GM23338 (cell line): Measurements from ENCODE around the gene INSL3. TPM values are rescaled to one million over a fixed set of nuclear protein-coding genes. Genes with fewer than 3 reads are reported as not detected.

Source experiments
- ATAC-seq: fragments of 200-7000 bp; cut with Tn5 transposase; 3 replicates; pipeline ENCODE4 v1.9.1; 2020
- DNase-seq: peaks from one replicate; pipeline ENCODE4 v3.0.0-alpha.2; 2015; ENCODE audit warnings: low spot score
- H2AFZ ChIP-seq: fragments of 200-600 bp; sonication (generic); 2 replicates; pipeline ENCODE4 v1.8.0; 2016; ENCODE audit warnings: antibody characterized with exemption, mild to moderate bottlenecking, moderate library complexity
- H3F3A ChIP-seq: fragments of 200-600 bp; sonication (generic); replicated peaks from 2 replicates; pipeline ENCODE4 v1.8.0; 2017; ENCODE audit warnings: antibody characterized with exemption, mixed run types, low read depth
- H3K27ac ChIP-seq: fragments of 200-600 bp; sonication (generic); 2 replicates; pipeline ENCODE4 v1.6.1; 2016; ENCODE audit warnings: low read depth
- H3K27me3 ChIP-seq: fragments of 200-600 bp; sonication (generic); 2 replicates; pipeline ENCODE4 v1.8.0; 2016; ENCODE audit warnings: mild to moderate bottlenecking, mixed run types, moderate library complexity; ENCODE audit not compliant: insufficient read depth
- H3K36me3 ChIP-seq: fragments of 200-600 bp; sonication (generic); 2 replicates; pipeline ENCODE4 v1.8.0; 2016; ENCODE audit warnings: mild to moderate bottlenecking; ENCODE audit not compliant: insufficient read depth
- H3K4me1 ChIP-seq: fragments of 200-600 bp; sonication (generic); 2 replicates; pipeline ENCODE4 v1.8.0; 2016; ENCODE audit warnings: mild to moderate bottlenecking, moderate library complexity; ENCODE audit not compliant: insufficient read depth
- H3K4me2 ChIP-seq: fragments of 200-600 bp; sonication (generic); 2 replicates; pipeline ENCODE4 v1.7.1; 2017; ENCODE audit warnings: mixed run types
- H3K4me3 ChIP-seq: fragments of 200-600 bp; sonication (generic); 2 replicates; pipeline ENCODE4 v1.6.1; 2016; ENCODE audit warnings: mixed run types
- H3K79me2 ChIP-seq: fragments of 200-600 bp; sonication (generic); replicated peaks from 2 replicates; pipeline ENCODE4 v1.8.0; 2017; ENCODE audit warnings: mild to moderate bottlenecking; ENCODE audit not compliant: insufficient read depth
- H3K9me2 ChIP-seq: fragments of 200-600 bp; sonication (generic); 2 replicates; pipeline ENCODE4 v1.8.0; 2017; ENCODE audit not compliant: insufficient read depth
- H4K20me1 ChIP-seq: fragments of 200-600 bp; sonication (generic); replicated peaks from 2 replicates; pipeline ENCODE4 v1.8.0; 2017; ENCODE audit warnings: mild to moderate bottlenecking; ENCODE audit not compliant: insufficient read depth
- H3K27ac Mint-ChIP-seq: 2 replicates; pipeline ENCODE4 v1.8.0; 2020; ENCODE audit warnings: inconsistent platforms, mild to moderate bottlenecking, moderate library complexity, mixed read lengths
- H3K27me3 Mint-ChIP-seq: 3 replicates; pipeline ENCODE4 v1.8.0; 2022; ENCODE audit warnings: low read depth, mild to moderate bottlenecking, moderate library complexity, mixed read lengths, inconsistent platforms; ENCODE audit not compliant: insufficient read depth, poor library complexity
- H3K36me3 Mint-ChIP-seq: 3 replicates; pipeline ENCODE4 v1.8.0; 2021; ENCODE audit warnings: low read depth, mild to moderate bottlenecking, inconsistent platforms, moderate library complexity, mixed read lengths
- H3K4me1 Mint-ChIP-seq: 3 replicates; pipeline ENCODE4 v1.8.0; 2020; ENCODE audit warnings: mild to moderate bottlenecking, inconsistent platforms, mixed read lengths
- H3K4me3 Mint-ChIP-seq: 3 replicates; pipeline ENCODE4 v1.8.0; 2021; ENCODE audit warnings: moderate library complexity, mild to moderate bottlenecking, inconsistent platforms, mixed read lengths
- H3K9me3 Mint-ChIP-seq: 3 replicates; pipeline ENCODE4 v1.8.0; 2020; ENCODE audit warnings: moderate library complexity, mild to moderate bottlenecking, inconsistent platforms, mixed read lengths
- CREB1 ChIP-seq: fragments of 250-450 bp; sonication (Bioruptor Pico); IDR thresholded peaks from 2 replicates; pipeline ENCODE4 v1.5.0; 2020; ENCODE audit warnings: low read depth, mild to moderate bottlenecking, moderate library complexity
- EZH2 ChIP-seq: fragments of 200-600 bp; sonication (generic); IDR thresholded peaks from one replicate; pipeline ENCODE4 v1.8.0; 2017; ENCODE audit warnings: antibody characterized with exemption, mild to moderate bottlenecking, low read depth; ENCODE audit not compliant: unreplicated experiment
- EZH2phosphoT487 ChIP-seq: fragments of 200-600 bp; sonication (generic); IDR thresholded peaks from one replicate; pipeline ENCODE4 v1.8.1; 2018; ENCODE audit warnings: antibody characterized with exemption; ENCODE audit not compliant: unreplicated experiment
- JUNB ChIP-seq: IDR thresholded peaks from one replicate; pipeline ENCODE4 v1.6.1; 2016; ENCODE audit warnings: antibody characterized with exemption; ENCODE audit not compliant: unreplicated experiment
- NANOG ChIP-seq: IDR thresholded peaks from 2 replicates; pipeline ENCODE4 v1.6.1; 2016; ENCODE audit warnings: antibody characterized with exemption, borderline replicate concordance
- POLR2AphosphoS5 ChIP-seq: IDR thresholded peaks from 2 replicates; pipeline ENCODE4 v1.6.1; 2016; ENCODE audit warnings: antibody characterized with exemption, low read depth
- STAT1 ChIP-seq: IDR thresholded peaks from one replicate; pipeline ENCODE4 v1.6.1; 2016; ENCODE audit warnings: antibody characterized with exemption; ENCODE audit not compliant: unreplicated experiment
- ZNF114 ChIP-seq: fragments of 250-450 bp; sonication (Bioruptor Pico); IDR thresholded peaks from 2 replicates; pipeline ENCODE4 v1.5.0; 2020; ENCODE audit warnings: mild to moderate bottlenecking, moderate library complexity
- ZNF331 ChIP-seq: fragments of 250-450 bp; sonication (Bioruptor Pico); IDR thresholded peaks from 2 replicates; pipeline ENCODE4 v1.5.0; 2020; ENCODE audit warnings: low read depth, mild to moderate bottlenecking, moderate library complexity
- polyA plus RNA-seq: library from polyadenylated mRNA; unstranded; fragments of >200 nt; fragmentation: Nextera tagmentation; extraction: Ambion mirVana; gene quantifications from 2 replicates; pipeline ENCODE4 v1.2.1, GENCODE V29; 2016
- total RNA-seq: library from RNA; depleted of rRNA; stranded (reverse); fragments of >200 nt; shearing (Covaris generic); gene quantifications from 2 replicates; pipeline ENCODE4 v1.2.3, GENCODE V29; 2014
- TF ChIP-seq, protein P1 (sequence below), 2 experiments: fragments of 200-600 bp in 1 of 2; sonication (generic) in 1 of 2; conservative IDR thresholded peaks; 2 replicates each; pipeline versions ENCODE4 v1.5.1 to v1.6.1; 2016 to 2017; ENCODE audit warnings: antibody characterized with exemption in 2 of 2, low read depth in 2 of 2, mild to moderate bottlenecking in 2 of 2, moderate library complexity in 1 of 2
- TF ChIP-seq, protein P2 (sequence below): IDR thresholded peaks from 2 replicates; pipeline ENCODE4 v1.6.1; 2016; ENCODE audit warnings: antibody characterized with exemption
- TF ChIP-seq, protein P3 (sequence below): IDR thresholded peaks from one replicate; pipeline ENCODE4 v1.6.1; 2018; ENCODE audit warnings: antibody characterized with exemption; ENCODE audit not compliant: unreplicated experiment
- TF ChIP-seq, protein P4 (sequence below): fragments of 250-450 bp; sonication (Bioruptor Pico); IDR thresholded peaks from 2 replicates; pipeline ENCODE4 v1.5.0; 2020; ENCODE audit warnings: mild to moderate bottlenecking, moderate library complexity

The INSL3 gene
- total and polyA plus RNA-seq, 2 experiments from 2014 or later, result 0.76 TPM; not detected in 1

DNA sequence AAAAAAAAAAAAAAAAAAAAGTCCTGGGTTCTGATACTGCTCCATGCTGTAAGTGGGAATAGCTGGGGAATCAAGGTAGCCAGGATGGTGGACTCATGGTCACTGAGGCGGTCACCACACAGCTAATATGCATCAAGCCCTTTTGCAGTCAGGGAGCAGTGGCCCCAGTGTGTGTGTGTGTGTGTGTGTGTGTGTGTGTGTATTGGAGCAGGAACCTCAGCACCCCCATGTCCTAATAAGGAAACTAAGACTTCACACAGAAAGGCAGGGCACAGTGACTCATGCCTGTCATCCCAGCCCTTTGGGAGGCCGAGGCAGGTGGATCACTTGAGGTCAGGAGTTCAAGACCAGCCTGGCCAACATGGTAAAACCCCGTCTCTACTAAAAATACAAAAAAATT lies 14.4 kb downstream of the INSL3 start:
- Mint-ChIP-seq H3K4me3 (no peak overlapping the region), H3K4me1 (no peaks in the 10 kb centered on the region), H3K27ac (no peak overlapping the region), H3K27me3 (peaks cover 4% of the 10 kb centered on the region), H3K9me3 (no peaks in the 10 kb centered on the region), H3K36me3 (no peaks in the 10 kb centered on the region)
- no peaks in the 10 kb centered on the region for H3K9me2 ChIP-seq
- H3K36me3 ChIP-seq, result no peaks in the 10 kb centered on the region
- no peaks in the 10 kb centered on the region for H3K79me2 ChIP-seq
- TF ChIP-seq EZH2 (no peak), NANOG (no peak), ZNF114 (CRISPR knock-in tag) (no peak), CREB1 (CRISPR knock-in tag) (no peak), ZNF331 (CRISPR knock-in tag) (no peak), POLR2AphosphoS5 (no peak), STAT1 (no peak), EZH2phosphoT487 (no peak), JUNB (no peak)
- TF ChIP-seq, protein P1, sequence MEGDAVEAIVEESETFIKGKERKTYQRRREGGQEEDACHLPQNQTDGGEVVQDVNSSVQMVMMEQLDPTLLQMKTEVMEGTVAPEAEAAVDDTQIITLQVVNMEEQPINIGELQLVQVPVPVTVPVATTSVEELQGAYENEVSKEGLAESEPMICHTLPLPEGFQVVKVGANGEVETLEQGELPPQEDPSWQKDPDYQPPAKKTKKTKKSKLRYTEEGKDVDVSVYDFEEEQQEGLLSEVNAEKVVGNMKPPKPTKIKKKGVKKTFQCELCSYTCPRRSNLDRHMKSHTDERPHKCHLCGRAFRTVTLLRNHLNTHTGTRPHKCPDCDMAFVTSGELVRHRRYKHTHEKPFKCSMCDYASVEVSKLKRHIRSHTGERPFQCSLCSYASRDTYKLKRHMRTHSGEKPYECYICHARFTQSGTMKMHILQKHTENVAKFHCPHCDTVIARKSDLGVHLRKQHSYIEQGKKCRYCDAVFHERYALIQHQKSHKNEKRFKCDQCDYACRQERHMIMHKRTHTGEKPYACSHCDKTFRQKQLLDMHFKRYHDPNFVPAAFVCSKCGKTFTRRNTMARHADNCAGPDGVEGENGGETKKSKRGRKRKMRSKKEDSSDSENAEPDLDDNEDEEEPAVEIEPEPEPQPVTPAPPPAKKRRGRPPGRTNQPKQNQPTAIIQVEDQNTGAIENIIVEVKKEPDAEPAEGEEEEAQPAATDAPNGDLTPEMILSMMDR (conservative IDR thresholded peaks at IDR 0.05; ENCODE audit: low read depth in 2 of 2), result no peak
- TF ChIP-seq, protein P2, sequence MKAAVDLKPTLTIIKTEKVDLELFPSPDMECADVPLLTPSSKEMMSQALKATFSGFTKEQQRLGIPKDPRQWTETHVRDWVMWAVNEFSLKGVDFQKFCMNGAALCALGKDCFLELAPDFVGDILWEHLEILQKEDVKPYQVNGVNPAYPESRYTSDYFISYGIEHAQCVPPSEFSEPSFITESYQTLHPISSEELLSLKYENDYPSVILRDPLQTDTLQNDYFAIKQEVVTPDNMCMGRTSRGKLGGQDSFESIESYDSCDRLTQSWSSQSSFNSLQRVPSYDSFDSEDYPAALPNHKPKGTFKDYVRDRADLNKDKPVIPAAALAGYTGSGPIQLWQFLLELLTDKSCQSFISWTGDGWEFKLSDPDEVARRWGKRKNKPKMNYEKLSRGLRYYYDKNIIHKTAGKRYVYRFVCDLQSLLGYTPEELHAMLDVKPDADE, result no peak
- TF ChIP-seq, protein P3, sequence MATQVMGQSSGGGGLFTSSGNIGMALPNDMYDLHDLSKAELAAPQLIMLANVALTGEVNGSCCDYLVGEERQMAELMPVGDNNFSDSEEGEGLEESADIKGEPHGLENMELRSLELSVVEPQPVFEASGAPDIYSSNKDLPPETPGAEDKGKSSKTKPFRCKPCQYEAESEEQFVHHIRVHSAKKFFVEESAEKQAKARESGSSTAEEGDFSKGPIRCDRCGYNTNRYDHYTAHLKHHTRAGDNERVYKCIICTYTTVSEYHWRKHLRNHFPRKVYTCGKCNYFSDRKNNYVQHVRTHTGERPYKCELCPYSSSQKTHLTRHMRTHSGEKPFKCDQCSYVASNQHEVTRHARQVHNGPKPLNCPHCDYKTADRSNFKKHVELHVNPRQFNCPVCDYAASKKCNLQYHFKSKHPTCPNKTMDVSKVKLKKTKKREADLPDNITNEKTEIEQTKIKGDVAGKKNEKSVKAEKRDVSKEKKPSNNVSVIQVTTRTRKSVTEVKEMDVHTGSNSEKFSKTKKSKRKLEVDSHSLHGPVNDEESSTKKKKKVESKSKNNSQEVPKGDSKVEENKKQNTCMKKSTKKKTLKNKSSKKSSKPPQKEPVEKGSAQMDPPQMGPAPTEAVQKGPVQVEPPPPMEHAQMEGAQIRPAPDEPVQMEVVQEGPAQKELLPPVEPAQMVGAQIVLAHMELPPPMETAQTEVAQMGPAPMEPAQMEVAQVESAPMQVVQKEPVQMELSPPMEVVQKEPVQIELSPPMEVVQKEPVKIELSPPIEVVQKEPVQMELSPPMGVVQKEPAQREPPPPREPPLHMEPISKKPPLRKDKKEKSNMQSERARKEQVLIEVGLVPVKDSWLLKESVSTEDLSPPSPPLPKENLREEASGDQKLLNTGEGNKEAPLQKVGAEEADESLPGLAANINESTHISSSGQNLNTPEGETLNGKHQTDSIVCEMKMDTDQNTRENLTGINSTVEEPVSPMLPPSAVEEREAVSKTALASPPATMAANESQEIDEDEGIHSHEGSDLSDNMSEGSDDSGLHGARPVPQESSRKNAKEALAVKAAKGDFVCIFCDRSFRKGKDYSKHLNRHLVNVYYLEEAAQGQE, result no peak
- TF ChIP-seq, protein P4, sequence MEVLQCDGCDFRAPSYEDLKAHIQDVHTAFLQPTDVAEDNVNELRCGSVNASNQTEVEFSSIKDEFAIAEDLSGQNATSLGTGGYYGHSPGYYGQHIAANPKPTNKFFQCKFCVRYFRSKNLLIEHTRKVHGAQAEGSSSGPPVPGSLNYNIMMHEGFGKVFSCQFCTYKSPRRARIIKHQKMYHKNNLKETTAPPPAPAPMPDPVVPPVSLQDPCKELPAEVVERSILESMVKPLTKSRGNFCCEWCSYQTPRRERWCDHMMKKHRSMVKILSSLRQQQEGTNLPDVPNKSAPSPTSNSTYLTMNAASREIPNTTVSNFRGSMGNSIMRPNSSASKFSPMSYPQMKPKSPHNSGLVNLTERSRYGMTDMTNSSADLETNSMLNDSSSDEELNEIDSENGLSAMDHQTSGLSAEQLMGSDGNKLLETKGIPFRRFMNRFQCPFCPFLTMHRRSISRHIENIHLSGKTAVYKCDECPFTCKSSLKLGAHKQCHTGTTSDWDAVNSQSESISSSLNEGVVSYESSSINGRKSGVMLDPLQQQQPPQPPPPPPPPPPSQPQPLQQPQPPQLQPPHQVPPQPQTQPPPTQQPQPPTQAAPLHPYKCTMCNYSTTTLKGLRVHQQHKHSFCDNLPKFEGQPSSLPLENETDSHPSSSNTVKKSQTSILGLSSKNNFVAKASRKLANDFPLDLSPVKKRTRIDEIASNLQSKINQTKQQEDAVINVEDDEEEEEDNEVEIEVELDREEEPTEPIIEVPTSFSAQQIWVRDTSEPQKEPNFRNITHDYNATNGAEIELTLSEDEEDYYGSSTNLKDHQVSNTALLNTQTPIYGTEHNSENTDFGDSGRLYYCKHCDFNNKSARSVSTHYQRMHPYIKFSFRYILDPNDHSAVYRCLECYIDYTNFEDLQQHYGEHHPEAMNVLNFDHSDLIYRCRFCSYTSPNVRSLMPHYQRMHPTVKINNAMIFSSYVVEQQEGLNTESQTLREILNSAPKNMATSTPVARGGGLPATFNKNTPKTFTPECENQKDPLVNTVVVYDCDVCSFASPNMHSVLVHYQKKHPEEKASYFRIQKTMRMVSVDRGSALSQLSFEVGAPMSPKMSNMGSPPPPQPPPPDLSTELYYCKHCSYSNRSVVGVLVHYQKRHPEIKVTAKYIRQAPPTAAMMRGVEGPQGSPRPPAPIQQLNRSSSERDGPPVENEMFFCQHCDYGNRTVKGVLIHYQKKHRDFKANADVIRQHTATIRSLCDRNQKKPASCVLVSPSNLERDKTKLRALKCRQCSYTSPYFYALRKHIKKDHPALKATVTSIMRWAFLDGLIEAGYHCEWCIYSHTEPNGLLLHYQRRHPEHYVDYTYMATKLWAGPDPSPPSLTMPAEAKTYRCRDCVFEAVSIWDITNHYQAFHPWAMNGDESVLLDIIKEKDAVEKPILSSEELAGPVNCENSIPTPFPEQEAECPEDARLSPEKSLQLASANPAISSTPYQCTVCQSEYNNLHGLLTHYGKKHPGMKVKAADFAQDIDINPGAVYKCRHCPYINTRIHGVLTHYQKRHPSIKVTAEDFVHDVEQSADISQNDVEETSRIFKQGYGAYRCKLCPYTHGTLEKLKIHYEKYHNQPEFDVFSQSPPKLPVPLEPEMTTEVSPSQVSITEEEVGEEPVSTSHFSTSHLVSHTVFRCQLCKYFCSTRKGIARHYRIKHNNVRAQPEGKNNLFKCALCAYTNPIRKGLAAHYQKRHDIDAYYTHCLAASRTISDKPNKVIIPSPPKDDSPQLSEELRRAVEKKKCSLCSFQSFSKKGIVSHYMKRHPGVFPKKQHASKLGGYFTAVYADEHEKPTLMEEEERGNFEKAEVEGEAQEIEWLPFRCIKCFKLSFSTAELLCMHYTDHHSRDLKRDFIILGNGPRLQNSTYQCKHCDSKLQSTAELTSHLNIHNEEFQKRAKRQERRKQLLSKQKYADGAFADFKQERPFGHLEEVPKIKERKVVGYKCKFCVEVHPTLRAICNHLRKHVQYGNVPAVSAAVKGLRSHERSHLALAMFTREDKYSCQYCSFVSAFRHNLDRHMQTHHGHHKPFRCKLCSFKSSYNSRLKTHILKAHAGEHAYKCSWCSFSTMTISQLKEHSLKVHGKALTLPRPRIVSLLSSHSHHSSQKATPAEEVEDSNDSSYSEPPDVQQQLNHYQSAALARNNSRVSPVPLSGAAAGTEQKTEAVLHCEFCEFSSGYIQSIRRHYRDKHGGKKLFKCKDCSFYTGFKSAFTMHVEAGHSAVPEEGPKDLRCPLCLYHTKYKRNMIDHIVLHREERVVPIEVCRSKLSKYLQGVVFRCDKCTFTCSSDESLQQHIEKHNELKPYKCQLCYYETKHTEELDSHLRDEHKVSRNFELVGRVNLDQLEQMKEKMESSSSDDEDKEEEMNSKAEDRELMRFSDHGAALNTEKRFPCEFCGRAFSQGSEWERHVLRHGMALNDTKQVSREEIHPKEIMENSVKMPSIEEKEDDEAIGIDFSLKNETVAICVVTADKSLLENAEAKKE (CRISPR knock-in tag), result no peak
- no peak overlapping the region for H3K27ac ChIP-seq
- DNase-seq (no peak), ATAC-seq (no peak)
- no peak overlapping the region for H3K4me2 ChIP-seq
- no peak overlapping the region for H3K4me3 ChIP-seq
- no peak overlapping the region for H2AFZ ChIP-seq
- H3K27me3 ChIP-seq, result no peaks in the 10 kb centered on the region
- no peaks in the 10 kb centered on the region for H3F3A ChIP-seq
- H4K20me1 ChIP-seq, result no peaks in the 10 kb centered on the region
- H3K4me1 ChIP-seq, result no peaks in the 10 kb centered on the region
